ENCODE measurements around the gene FOLR2. TPM values are rescaled to one million over a fixed set of nuclear protein-coding genes. Genes with fewer than 3 reads are reported as not detected.

The FOLR2 gene
- total RNA-seq, 4 donors from 2014 or later = 5.3 to 28.6 (median 9.7) TPM

- Histone ChIP-seq H3K4me1 (peaks cover 0 to 4% of the 10 kb centered on the region in 2 donors), H3K9me3 (no peaks in the 10 kb centered on the region), H3K36me3 (no peaks in the 10 kb centered on the region), H3K27me3 (no peaks in the 10 kb centered on the region), H3K27ac (no peak overlapping the region), H3K4me3 (replicated peaks in 1 of 3) (no peak overlapping the region)
- TF ChIP-seq POLR2A (IDR thresholded peaks at IDR 0.05) (no peak), CTCF (IDR thresholded peaks at IDR 0.05) (no peak)
- no peak for DNase-seq
- intact Hi-C loops (cut with DNase I) = no loop called here
- WGBS, 2 donors = 87 to 89% methylated on average over 2 of the region's 2 CpGs
These were observed 51.5 kb downstream of the FOLR2 start for GRCh38 chr11:72267956-72268617.

Other genes with a start within 250 kb of the FOLR2 start
- 10 to 100 TPM in 2 of 4 donors, 1 to 10 TPM in 2; 7.6 to 12.1 (median 9.5) TPM for gene IL18BP, start 217.9 kb upstream of the FOLR2 start, total RNA-seq
- 100 to 1,000 TPM; 259 to 342 (median 280) TPM for gene NUMA1, start 136.3 kb upstream of the FOLR2 start, total RNA-seq
- 10 to 100 TPM; 13.0 to 24.5 (median 14.1) TPM for gene LRRC51, start 135.9 kb upstream of the FOLR2 start, total RNA-seq
- gene LAMTOR1, start 113.5 kb upstream of the FOLR2 start, total RNA-seq = 100 to 1,000 TPM; 127 to 204 (median 182) TPM
- not detected for gene TOMT, start 110.9 kb upstream of the FOLR2 start, total RNA-seq
- gene ANAPC15, start 104.1 kb upstream of the FOLR2 start, total RNA-seq = 10 to 100 TPM; 21.5 to 49.6 (median 39.7) TPM
- gene FOLR3, start 81.1 kb upstream of the FOLR2 start, total RNA-seq = 1 to 10 TPM in 2 of 4 donors, not detected in 2; 1.2 to 1.6 TPM
- gene FOLR1, start 24.7 kb upstream of the FOLR2 start, total RNA-seq = 10 to 100 TPM in 3 of 4 donors, 1 to 10 TPM in 1; 5.5 to 64.9 (median 36.3) TPM
- gene INPPL1, start 8.0 kb downstream of the FOLR2 start, total RNA-seq = 100 to 1,000 TPM in 2 of 4 donors, 10 to 100 TPM in 2; 85.9 to 114 (median 99.5) TPM
- not detected for gene PHOX2A, start 27.4 kb downstream of the FOLR2 start, total RNA-seq
- 10 to 100 TPM; 22.6 to 61.2 (median 43.3) TPM for gene CLPB, start 217.7 kb downstream of the FOLR2 start, total RNA-seq

All from thyroid gland (tissue), 4 donors.